Upper lobe of left lung (tissue), 6 donors: ENCODE measurements around the gene OCIAD1. TPM values are rescaled to one million over a fixed set of nuclear protein-coding genes. Genes with fewer than 3 reads are reported as not detected.
"Not testable (repeated sequence)": the region's sequence is repeated elsewhere in the genome, so short reads cannot be mapped to it uniquely, and the experiment has no call there.

ENCODE experiments used
- ATAC-seq, 2 donors: fragments of 200-7000 bp; cut with Tn5 transposase; one replicate each; pipeline ENCODE4 v1.9.1; 2022; ENCODE audit warnings: mild to moderate bottlenecking in 2 of 2, moderate library complexity in 2 of 2; ENCODE audit not compliant: low FRiP score in 2 of 2
- DNase-seq, 2 donors: peaks; one replicate each; pipeline ENCODE4 v3.0.0-alpha.2; 2019 to 2020
- H3K27ac ChIP-seq, 4 donors: fragments of 200-600 bp; sonication (generic); one replicate each; pipeline ENCODE4 v1.5.1; 2016 to 2019
- H3K27me3 ChIP-seq, 4 donors: fragments of 200-600 bp; sonication (generic); one replicate each; pipeline ENCODE4 v1.5.1; 2017 to 2019
- H3K36me3 ChIP-seq, 4 donors: fragments of 200-600 bp; sonication (generic); one replicate each; pipeline ENCODE4 v1.5.1; 2016 to 2019
- H3K4me1 ChIP-seq, 4 donors: fragments of 200-600 bp; sonication (generic); one replicate each; pipeline ENCODE4 v1.5.1; 2018 to 2019
- H3K4me3 ChIP-seq, 4 donors: fragments of 200-600 bp; sonication (generic); one replicate each; pipeline ENCODE4 v1.5.1; 2017 to 2019; ENCODE audit warnings: mild to moderate bottlenecking in 2 of 4, moderate library complexity in 1 of 4
- H3K9me3 ChIP-seq, 4 donors: fragments of 200-600 bp; sonication (generic); one replicate each; pipeline ENCODE4 v1.5.1; 2018 to 2019
- EP300 ChIP-seq, 4 donors: sonication (generic); formaldehyde crosslinking; IDR thresholded peaks; one replicate each; pipeline ENCODE4 v1.5.1; 2017; ENCODE audit warnings: antibody characterized with exemption in 4 of 4, control low read depth in 2 of 4
- POLR2A ChIP-seq, 4 donors: fragments of 450-650 bp; IDR thresholded peaks; one replicate each; pipeline ENCODE4 v1.5.1; 2016 to 2017; ENCODE audit warnings: antibody characterized with exemption in 4 of 4, mild to moderate bottlenecking in 2 of 4
- POLR2AphosphoS5 ChIP-seq, 2 donors: sonication (generic); formaldehyde crosslinking; IDR thresholded peaks; one replicate each; pipeline ENCODE4 v1.5.1; 2017; ENCODE audit warnings: antibody characterized with exemption in 2 of 2
- WGBS, 2 donors: methylation state at CpG; one replicate each; pipeline ENCODE4 v1.1.5; 2017 to 2018; 5-methylcytosine and 5-hydroxymethylcytosine counted together
- total RNA-seq, 6 donors: library from RNA; depleted of rRNA in 4 of 6; stranded (reverse); fragments of >200 nt in 4 of 6; gene quantifications; one replicate each; pipeline versions ENCODE4 v1.1.0 to v1.2.1, GENCODE V29; 2016 to 2021
- TF ChIP-seq, protein P1 (sequence below), 6 experiments: fragments of 450-650 bp in 4 of 6; fragments of 200-600 bp in 2 of 6; sonication (generic) in 2 of 6; IDR thresholded peaks; one replicate each; pipeline ENCODE4 v1.5.1; 2016 to 2019; ENCODE audit warnings: antibody characterized with exemption in 6 of 6
- donor health status: DM: no; HTN: no; CAD: no; lungs with moderate emphysema.
- donor health status: DM: no; HTN: yes; CAD: no; lungs with severe emphysema.

The OCIAD1 gene
- total RNA-seq, 6 donors from 2014 or later, result 31.5 to 104 (median 82.9) TPM

DNA sequence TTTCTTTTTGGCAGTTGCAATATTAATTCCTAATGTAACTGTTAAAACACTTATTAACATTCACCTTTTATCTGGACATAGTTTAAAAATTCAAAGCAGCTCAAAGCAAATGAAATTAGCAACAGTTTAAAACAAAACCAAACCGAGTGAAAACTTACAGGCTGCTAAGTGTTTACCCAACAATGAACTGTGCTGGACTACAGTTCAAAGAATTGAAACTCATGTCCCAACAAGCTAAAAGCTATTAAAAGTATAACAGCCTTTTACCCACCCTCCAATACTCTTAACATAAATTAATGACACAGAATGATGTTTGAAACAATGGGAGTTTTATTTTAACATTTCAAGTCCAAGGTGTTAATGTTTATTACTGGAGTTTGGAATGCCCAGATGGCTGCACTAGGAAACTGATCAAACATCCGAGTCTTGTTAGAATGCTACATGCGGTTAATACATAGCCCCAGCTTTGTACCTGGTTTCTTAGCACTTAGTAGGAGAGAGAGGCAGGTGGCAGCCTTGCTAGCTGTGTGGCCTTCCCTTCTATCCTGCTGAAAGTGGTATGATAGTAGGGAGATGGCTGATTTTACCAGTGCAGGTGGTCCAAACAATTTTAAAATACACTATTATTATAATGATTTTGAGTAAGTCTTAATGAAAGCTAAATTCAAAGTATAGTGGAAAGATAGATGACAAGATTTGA is 29.7 kb upstream of the OCIAD1 start:
- H3K4me1 ChIP-seq, result peaks cover 0 to 7% (median 4%) of the 10 kb centered on the region in 4 donors

DNA sequence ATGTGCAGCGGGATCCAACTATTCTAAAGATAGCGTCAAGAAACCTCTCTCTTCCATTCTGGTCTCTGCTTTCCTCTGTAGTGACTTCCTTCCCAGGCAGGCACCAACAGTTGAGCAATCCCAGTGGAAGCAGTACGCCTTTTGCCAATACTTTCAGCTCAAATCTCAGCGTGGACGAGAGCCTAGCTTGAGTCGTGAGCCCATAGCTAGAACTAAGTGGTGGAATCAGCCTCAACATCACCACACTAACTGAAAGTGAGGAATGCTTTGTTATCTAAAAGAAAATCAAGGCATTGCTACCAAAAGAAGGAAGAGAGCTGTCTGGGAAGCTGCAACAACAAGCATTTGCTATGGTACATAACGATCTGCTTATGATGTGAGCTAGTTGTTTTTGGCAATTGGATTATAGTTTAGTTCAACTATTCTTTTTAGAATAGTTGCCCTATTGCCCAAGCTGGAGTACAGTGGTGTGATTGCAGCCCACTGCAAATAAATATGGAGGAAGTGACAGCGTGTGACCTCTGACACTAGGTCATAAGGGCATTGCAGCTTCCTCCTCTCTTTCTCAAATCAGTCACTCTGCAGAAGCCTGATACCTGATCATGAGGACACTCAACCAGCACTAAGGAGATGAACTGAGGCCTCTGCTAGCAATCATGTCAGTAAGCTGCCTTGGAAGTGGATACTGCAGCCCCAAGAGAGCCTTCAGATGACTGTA is 26.1 kb upstream of the OCIAD1 start:
- peak in 1 of 2 donors; percentile 34 for ATAC-seq
- Histone ChIP-seq H3K4me3 (no peak overlapping the region), H3K36me3 (no peaks in the 10 kb centered on the region), H3K27me3 (no peaks in the 10 kb centered on the region), H3K9me3 (no peaks in the 10 kb centered on the region), H3K4me1 (peaks cover 0 to 7% (median 4%) of the 10 kb centered on the region in 4 donors), H3K27ac (no peak overlapping the region)
- WGBS, 2 donors, result 81 to 82% methylated on average over 8 of the region's 8 CpGs
- TF ChIP-seq POLR2AphosphoS5 (IDR thresholded peaks at IDR 0.05) (no peak), EP300 (IDR thresholded peaks at IDR 0.05) (no peak)
- no peak for DNase-seq

More for the DNA sequence above, 29.7 kb upstream of the OCIAD1 start:
- no peak overlapping the region for H3K4me3 ChIP-seq
- WGBS, 2 donors, result 42 to 47% methylated on average over 3 of the region's 3 CpGs
- no peaks in the 10 kb centered on the region for H3K27me3 ChIP-seq
- ATAC-seq (no peak), DNase-seq (no peak)
- no peaks in the 10 kb centered on the region for H3K36me3 ChIP-seq
- TF ChIP-seq, protein P1, sequence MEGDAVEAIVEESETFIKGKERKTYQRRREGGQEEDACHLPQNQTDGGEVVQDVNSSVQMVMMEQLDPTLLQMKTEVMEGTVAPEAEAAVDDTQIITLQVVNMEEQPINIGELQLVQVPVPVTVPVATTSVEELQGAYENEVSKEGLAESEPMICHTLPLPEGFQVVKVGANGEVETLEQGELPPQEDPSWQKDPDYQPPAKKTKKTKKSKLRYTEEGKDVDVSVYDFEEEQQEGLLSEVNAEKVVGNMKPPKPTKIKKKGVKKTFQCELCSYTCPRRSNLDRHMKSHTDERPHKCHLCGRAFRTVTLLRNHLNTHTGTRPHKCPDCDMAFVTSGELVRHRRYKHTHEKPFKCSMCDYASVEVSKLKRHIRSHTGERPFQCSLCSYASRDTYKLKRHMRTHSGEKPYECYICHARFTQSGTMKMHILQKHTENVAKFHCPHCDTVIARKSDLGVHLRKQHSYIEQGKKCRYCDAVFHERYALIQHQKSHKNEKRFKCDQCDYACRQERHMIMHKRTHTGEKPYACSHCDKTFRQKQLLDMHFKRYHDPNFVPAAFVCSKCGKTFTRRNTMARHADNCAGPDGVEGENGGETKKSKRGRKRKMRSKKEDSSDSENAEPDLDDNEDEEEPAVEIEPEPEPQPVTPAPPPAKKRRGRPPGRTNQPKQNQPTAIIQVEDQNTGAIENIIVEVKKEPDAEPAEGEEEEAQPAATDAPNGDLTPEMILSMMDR (IDR thresholded peaks at IDR 0.05), result no peak
- TF ChIP-seq POLR2AphosphoS5 (IDR thresholded peaks at IDR 0.05), result no peak
- TF ChIP-seq POLR2A (IDR thresholded peaks at IDR 0.05), result no peak
- no peak for TF ChIP-seq EP300 (IDR thresholded peaks at IDR 0.05)
- H3K9me3 ChIP-seq, result no peaks in the 10 kb centered on the region
- peak overlapping the region in 1 of 4 donors; percentile 32 for H3K27ac ChIP-seq

DNA sequence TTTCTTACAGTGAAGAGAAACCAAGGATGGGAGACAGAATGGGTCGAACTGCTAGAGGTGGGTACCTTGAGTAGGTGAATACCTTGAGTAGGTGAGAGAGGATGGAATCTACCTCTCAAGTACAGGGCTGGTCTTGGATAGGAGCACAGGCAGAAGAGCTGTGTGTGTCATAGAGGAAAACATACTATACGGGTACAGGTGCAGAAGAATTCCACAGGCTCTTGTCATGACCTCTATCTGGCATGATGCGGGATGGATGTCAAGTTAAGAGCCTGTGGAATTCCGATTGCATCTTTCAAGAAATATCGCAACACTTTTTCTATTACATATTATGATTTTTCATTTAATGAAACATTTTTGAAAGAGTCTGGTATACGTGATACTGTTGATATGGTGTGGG is 18.0 kb upstream of the OCIAD1 start:
- WGBS, 2 donors, result 77 to 80% methylated on average over 6 of the region's 6 CpGs
- ATAC-seq, result no peak

DNA sequence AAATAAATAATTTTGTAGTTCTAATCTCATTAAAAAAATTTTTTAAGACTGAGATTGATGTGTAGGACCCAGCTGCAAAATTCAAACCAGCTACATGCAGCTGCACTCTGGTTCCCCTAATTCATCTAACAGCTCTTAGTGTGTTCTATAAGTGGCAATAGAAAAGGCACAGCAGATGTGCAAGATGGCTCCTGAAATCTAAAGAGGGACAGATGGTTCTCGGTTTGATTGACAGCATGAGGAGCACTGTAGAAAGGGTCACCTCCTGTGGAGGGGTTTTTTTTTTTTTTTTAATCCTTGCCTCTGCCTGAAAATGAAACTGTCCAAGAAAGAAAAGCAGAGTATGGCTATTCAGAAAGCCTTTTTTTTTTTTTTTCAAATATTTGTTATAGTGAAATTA is 16.9 kb upstream of the OCIAD1 start:
- H3K27ac ChIP-seq, result no peak overlapping the region
- H3K27me3 ChIP-seq, result no peaks in the 10 kb centered on the region
- H3K36me3 ChIP-seq, result no peaks in the 10 kb centered on the region
- TF ChIP-seq, protein P1 (IDR thresholded peaks at IDR 0.05), result no peak
- no peak for TF ChIP-seq POLR2AphosphoS5 (IDR thresholded peaks at IDR 0.05)
- no peak for TF ChIP-seq EP300 (IDR thresholded peaks at IDR 0.05)
- no peak for TF ChIP-seq POLR2A (IDR thresholded peaks at IDR 0.05)
- H3K9me3 ChIP-seq, result no peaks in the 10 kb centered on the region
- no peaks in the 10 kb centered on the region for H3K4me1 ChIP-seq
- no peak overlapping the region for H3K4me3 ChIP-seq
- WGBS, 2 donors, result 71 to 73% methylated on average over 1 of the region's 1 CpG
- ATAC-seq, result no peak
- no peak for DNase-seq

More for the DNA sequence above, 18.0 kb upstream of the OCIAD1 start:
- H3K9me3 ChIP-seq, result no peaks in the 10 kb centered on the region
- H3K4me3 ChIP-seq, result no peak overlapping the region
- no peak for DNase-seq
- H3K36me3 ChIP-seq, result no peaks in the 10 kb centered on the region
- H3K27me3 ChIP-seq, result no peaks in the 10 kb centered on the region
- H3K27ac ChIP-seq, result no peak overlapping the region
- TF ChIP-seq POLR2A (IDR thresholded peaks at IDR 0.05) (no peak), POLR2AphosphoS5 (IDR thresholded peaks at IDR 0.05) (no peak), EP300 (IDR thresholded peaks at IDR 0.05) (no peak)
- TF ChIP-seq, protein P1 (IDR thresholded peaks at IDR 0.05), result no peak
- no peaks in the 10 kb centered on the region for H3K4me1 ChIP-seq

DNA sequence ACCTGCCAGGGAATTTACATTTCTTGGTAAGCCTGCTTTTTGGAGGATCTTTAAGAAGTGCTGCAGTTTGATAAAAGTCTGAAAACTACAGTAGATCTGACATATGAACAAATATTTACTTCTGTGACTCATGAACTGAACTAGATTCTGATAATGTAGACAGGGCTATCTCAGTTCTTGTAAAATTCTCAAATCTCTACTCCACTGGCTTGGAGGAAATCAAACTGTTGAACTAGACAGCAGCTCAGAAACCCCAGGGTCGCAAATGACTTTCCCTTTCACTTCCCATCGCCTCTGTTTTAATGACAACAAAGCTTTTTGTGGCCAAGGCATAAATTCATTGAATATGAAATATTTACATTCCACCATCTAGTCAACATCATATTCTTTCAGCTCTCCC is 15.4 kb upstream of the OCIAD1 start:
- no peak for ATAC-seq
- WGBS, 2 donors, result 18 to 21% methylated on average over 2 of the region's 2 CpGs

DNA sequence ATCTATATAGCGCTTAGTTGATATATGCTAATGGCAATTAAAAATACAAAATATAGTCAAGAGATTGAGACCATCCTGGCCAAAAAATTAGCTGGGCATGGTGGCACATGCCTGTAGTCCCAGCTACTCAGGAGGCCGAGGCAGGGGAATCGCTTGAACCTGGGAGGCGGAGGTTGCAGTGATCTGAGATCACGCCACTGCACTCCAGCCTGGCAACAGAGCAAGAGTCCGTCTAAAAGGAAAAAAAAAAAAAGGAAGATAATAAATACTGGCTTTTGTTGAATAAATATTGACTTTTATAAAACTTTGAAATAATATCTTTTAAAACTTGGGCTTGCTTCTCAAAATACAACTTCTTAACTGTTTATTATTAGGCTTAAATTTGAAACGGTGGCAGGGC is 14.6 kb upstream of the OCIAD1 start:
- WGBS, 2 donors, result 86 to 91% methylated on average over 7 of the region's 7 CpGs
- H3K4me3 ChIP-seq, ATAC-seq, H3K9me3 ChIP-seq, H3K4me1 ChIP-seq, H3K36me3 ChIP-seq, H3K27ac ChIP-seq, H3K27me3 ChIP-seq, DNase-seq: not testable (repeated sequence)

More for the DNA sequence above, 15.4 kb upstream of the OCIAD1 start:
- DNase-seq, result no peak
- Histone ChIP-seq H3K4me1 (no peaks in the 10 kb centered on the region), H3K27ac (no peak overlapping the region), H3K4me3 (no peak overlapping the region), H3K36me3 (no peaks in the 10 kb centered on the region), H3K27me3 (no peaks in the 10 kb centered on the region), H3K9me3 (no peaks in the 10 kb centered on the region)
- TF ChIP-seq, protein P1 (IDR thresholded peaks at IDR 0.05), result no peak
- TF ChIP-seq EP300 (IDR thresholded peaks at IDR 0.05) (no peak), POLR2A (IDR thresholded peaks at IDR 0.05) (no peak), POLR2AphosphoS5 (IDR thresholded peaks at IDR 0.05) (no peak)
